NCI-H2171 treated with DMSO at 0.1 percent for 48 hours (cell line): ENCODE results near the gene MMP28.

ENCODE experiments used
- DNase-seq: peaks from one replicate; lab custom pipeline; 2025; lab: John Stamatoyannopoulos, UW

Gene MMP28, protein sequence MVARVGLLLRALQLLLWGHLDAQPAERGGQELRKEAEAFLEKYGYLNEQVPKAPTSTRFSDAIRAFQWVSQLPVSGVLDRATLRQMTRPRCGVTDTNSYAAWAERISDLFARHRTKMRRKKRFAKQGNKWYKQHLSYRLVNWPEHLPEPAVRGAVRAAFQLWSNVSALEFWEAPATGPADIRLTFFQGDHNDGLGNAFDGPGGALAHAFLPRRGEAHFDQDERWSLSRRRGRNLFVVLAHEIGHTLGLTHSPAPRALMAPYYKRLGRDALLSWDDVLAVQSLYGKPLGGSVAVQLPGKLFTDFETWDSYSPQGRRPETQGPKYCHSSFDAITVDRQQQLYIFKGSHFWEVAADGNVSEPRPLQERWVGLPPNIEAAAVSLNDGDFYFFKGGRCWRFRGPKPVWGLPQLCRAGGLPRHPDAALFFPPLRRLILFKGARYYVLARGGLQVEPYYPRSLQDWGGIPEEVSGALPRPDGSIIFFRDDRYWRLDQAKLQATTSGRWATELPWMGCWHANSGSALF

DNA sequence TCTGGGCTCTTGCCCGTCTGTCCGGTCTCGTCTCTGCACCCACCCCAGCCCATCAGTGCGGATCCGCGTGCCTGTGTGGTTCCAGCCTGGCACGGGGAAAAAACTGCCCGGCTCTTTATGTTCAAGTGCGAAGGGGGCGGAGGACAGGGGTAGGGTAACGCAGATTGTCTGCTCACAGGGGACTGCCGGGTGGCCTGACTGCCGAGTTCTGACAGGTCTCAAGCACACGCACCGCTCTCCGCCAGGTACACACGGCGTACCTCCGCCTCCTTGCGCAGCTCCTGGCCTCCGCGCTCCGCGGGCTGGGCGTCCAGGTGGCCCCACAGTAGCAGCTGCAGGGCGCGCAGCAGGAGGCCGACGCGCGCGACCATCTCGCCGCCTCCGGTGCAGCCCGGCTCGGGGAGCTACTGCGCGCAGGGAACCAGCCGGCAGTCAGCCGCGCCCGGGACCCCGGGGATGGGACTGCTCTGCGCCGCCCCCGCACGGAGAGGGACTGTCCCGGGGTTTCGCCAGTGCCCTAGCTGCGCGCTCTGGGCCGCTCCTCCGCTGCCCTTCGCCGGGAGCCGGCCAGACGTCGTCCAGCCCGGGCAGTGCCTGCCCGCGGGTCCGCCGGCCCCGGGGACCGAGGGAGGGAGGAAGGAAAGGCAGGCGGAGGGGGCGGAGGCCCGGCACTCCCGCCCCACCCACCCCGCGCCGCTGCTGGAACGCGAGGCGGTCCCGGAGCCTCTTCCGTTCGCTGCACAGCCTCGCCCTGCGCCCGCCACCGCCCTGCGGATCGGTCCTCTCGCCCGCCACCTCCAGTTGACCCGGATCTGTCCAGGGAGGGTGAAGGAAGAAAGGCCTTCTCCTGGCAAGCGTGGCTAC, at the start of gene MMP28:
Gene MMP28, minus strand, starts transcription at position 635 of the 864 bp plus-strand sequence. Its CDS starts 264 bp downstream, at position 371.
- peak; percentile 79 for DNase-seq

DNA sequence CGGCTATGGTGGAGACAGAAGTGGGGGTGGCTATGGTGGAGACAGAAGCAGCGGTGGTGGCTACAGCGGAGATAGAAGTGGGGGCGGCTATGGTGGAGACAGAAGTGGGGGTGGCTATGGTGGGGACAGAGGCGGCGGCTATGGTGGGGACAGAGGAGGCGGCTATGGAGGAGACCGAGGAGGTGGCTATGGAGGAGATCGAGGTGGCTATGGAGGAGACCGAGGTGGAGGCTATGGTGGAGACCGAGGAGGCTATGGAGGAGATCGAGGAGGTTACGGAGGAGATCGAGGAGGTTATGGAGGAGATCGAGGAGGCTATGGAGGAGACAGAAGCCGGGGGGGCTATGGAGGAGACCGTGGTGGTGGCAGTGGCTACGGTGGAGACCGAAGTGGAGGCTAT, 49.1 kb upstream of the MMP28 start:
- no peak for DNase-seq

DNA sequence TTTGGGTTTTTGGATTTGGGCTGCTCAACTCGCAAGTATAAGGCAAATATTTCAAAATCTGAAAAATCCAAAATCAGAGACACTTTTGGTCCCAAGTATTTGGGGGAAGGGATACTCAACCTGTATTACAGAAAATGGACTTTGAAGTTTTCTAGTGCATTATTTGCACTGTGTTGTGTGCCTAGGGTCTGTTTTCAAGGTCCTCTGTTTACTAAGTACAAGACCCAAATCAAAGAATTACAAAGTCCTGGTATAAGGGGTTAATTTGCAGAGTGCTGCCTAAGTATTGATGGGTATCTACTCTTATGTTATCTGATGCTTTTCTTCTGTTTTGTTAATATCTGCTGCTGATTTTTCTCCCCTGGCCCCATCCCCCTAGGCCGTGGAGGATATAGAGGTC, 48.3 kb upstream of the MMP28 start:
- no peak for DNase-seq

DNA sequence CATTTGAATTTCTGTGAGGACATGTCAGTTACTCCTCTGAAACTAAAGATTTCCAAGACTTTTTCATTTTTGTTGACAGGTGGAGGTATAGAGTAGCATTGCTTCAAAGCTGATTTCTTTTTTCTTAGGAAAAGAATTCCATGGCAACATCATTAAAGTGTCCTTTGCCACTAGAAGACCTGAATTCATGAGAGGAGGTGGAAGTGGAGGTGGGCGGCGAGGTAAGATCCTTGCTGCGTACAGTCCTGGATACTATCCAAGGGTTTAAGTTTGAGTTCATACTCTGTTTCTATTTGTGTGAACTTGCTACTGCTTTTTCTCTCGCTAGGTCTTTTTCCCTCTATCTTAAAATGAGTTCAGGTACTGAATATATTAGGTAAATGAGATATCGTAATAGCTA, 46.8 kb upstream of the MMP28 start:
- no peak for DNase-seq

DNA sequence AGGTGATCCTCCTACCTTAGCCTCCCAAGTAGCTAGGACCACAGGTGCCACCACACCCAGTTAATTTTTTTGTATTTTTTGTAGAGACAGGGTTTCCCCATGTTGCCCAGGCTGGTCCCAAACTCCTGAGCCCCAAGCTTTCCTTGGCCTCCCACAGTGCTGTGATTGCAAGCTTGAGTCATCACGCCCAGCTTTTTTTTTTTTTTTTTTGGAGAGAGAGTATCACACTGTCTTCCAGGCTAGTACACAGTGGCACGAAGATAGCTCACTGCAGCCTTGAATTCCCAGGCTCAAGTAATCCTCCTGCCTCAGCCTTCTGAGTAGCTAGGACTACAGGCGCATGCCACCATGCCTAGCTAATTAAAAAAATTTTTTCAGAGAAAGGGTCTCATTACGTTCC, 46.1 kb upstream of the MMP28 start:
- no peak for DNase-seq

DNA sequence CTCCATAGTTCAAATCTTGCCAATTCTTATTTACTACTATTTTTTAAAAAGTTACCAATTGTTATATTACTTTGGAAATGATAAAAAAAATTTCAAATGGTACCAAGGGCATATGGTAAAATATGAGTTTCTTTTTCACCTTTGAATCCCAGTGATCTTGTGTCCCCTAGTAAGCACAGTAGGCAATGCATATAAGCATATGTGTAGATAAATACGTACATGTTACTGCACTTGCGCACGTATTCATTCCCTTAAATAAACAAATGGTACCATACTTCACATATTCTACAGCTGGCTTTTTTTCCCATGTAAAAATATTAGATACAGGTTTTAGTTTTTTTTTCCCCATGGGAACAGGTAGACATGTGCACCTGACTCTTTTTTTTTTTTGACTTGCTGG, 45.7 kb upstream of the MMP28 start:
- no peak for DNase-seq

DNA sequence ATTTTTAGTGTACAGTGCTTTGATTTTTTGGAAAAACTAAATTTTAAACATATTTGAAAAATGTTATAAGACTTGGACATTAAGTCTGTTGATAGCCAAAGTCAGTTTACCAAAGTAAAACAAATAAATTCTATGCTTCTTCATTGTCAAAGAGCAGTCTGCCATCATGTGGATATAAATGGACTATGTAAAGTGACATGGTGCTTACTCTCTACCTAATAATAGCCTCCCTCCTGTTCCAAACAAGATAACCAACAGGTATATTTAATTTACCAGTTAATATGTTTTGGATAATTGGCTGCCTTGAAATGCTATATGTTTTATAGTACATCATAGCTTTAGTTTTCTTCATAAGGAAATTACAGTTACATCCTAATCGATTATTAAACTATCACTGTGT, 29.8 kb upstream of the MMP28 start:
- no peak for DNase-seq

DNA sequence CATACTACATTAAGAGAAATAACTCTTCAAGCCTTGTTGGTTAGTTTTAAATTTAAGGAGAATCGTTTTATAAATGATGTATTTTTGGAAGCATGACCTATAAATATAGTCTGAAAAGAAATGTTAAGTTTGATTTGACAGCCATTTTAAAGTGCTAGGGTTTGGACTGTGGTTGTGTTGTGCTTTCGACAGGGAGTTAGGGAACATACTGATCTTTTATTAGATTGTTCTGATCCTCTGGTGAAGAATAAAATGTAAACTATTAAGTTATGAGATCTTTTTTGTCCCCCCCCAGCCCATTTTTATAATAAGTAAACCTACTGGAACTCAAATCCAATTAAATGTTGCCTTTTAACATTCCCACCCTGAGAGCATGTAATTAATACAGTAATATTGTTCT, 25.9 kb upstream of the MMP28 start:
- no peak for DNase-seq

DNA sequence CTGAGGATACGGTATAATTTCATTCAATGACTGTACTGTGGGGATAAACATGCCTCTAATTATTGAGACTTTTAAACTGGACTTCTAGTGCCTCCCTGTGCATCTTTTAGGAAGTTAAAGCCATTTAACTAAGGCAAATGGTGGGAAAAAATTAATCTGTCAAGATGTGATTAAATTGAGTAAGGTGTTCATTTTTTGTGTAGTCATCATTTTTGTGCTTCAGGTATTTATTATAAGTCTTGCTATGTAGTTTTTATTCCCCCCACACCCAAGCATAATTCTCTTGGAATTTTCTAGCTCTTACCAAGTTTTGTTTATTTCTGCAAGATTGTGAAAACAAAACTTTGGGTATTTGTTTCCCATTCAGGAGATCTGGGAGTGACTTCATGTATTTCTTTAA, 24.0 kb upstream of the MMP28 start:
- DNase-seq = no peak

DNA sequence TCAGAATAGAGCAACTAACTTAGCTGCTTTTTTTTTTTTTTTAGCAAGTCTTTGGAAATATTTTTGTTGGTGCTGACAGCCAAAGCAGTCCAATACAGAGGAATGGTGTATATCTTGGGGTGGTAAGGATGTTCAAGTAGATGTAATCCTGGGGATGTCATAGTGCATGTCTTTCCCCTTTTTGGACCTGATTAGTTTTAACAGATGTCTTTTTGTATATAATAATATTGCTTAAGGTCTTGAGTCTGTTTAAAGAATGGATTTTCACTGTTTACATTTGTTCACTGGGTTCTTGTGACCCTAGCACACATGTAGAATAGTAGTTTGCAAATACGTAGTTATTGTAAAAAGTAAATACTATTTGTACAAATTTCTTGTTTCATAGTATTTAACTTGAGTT, 21.8 kb upstream of the MMP28 start:
- no peak for DNase-seq

DNA sequence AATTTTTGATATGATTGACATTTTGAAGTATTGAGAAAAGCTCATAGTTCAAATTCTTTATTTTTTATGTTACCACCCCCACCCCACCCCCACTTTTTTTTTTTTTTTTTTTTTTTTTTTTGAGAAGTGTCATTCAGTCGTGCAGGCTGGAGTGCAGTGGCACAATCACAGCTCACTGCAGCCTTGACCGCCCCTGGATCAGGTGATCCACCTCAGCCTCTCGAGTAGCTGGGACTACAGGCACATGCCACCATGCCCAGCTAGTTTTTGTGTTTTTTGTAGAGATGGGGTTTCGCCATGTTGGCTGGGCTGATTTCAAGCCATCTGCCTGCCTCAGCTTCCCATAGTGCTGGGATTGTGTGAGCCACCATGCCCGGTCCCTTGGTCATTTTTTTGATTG, 21.3 kb upstream of the MMP28 start:
- no peak for DNase-seq

DNA sequence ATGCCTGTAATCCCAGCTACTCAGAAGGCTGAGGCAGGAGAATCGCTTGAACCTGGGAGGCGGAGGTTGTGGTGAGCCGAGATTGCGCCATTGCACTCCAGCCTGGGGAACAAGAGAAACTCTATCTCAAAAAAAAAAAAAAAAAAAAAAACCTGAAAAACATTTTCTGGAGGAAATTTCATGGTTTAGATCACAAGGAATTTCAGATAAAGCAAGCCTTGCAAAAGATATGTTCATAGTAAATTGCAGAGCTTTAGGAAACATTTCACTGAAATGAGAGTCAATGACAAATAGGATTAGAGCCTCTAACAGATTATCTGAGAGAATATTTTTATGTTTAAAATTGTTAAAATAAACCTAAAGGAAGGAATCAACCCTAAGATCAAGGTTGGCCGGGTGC, 17.0 kb upstream of the MMP28 start:
- DNase-seq = no peak

DNA sequence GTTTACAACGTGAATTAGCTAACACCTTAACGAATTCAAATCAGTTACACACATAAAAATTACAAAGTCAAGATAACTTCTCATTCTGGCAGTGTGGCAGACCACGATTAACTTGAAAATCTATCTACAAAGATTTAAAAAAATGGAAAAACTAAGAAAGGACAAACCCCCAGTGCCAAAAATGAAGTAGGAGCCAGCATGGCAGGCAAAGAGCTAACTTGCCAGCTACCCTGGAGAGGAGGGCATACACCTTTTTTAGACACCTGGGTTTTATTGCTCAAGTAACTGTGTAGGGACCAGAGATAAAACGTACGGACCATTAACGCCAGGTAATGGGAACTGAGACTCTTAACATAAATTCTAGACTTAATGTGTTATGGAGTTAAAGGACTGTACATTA, 16.3 kb upstream of the MMP28 start:
- DNase-seq = no peak

DNA sequence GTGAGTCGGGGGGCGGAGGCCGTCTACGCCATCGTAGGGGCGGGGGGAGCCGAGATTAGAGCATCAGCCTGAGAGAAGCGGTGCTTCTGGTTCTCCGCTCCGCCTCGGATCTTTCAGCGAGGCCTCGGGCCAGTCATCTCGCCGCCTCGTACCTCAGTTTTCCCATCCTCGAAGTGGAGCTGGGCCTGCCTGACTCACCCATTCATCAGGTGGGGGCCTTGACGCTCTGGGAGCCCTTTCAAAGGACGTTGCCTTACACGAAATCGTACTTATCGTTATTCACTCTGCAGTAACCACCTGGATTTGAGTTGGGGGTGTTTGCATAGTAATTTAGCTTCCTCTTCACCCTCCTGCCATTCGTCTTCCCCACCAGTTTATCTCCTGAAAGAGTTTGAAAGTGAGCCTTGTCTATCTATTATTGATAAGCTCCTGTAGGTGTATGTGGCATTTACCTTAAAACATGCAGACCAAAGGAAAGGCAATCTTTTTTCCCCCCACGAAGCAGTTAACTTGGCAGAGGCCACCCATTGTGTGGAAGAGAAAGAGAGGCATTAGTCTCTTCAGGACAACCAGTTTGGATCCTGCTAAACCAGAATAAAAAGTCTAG, 14.5 kb upstream of the MMP28 start:
- no peak for DNase-seq

DNA sequence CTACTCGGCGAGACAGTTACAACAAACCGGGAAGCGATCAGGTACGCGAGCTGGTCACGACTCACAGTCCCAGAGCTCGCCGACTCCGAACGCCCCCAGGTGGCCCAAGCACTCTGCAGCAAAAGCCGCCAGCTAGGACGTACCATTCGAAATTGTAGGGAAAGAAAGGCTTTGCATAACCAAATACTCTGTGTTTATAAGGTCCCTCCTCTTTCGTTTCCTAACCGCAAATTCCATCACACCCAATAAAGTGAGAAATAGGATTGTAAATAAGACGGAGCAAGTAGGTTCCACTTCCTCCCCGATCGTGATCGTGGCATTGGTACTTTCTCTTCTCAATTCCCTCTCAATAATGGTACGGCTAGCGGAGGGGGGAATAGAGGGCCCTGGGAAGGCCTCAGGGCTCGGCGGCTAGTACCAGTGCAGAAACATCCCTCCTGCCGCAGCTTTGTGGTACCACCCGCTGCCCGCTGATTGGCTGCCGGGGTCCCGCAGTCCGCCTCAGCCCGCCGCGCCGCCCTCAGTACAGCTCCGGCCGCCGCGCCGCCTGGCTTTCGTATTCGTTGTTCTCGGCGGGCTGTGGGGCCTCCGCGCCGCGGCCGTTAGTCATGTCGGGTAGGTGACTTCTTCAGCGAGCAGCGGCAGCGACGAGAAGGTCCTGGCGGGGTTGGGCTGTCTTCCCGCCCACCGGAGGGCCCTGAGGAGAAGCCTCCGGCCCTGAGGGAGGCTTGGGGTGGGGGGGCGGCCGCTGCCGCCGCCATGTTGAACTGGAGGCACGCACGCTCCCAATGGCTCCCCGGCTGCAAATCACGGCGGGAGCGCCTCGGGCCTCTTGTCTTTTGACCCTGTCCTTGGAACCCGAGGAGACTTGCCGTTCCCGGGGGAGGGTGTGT, 13.8 kb upstream of the MMP28 start, which contains the start of gene TAF15:
Gene TAF15, plus strand, starts transcription at position 523 of the 893 bp plus-strand sequence. Its CDS starts 86 bp downstream, at position 609.
- peak; percentile 99 for DNase-seq

DNA sequence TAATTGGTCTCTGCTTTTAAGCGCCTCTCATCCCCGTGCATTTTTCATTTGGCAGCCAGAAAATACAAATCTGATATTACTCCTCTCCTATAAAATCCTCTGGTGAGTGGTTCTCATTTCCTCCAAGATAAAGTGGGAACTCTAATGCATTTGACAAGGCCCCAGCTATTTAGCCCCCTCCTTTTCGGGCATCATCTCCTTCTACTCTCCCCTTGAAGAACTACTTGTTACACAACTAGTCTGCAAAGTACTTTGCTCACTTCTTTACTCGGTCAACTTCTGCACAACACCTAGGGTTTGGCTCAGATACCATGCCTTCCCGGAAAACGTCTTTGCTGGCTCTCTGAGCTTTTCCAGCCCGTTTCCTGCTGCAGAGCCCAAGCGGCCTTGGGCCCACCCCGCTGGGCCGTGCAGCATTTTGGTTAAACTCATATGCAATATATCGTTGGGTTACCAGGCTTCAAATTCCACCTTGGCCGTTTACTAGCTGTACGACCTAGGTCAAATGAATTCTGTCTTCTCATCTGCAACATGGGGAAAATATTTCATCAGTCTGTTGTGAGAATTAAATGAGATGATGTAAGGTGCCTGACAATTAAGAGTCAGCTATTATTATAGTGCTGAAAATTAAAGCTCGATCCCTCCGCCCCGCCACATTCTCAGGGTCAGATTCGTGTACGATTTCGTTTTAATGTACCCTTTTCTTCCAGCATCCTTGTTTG, 13.0 kb upstream of the MMP28 start:
- no peak for DNase-seq

DNA sequence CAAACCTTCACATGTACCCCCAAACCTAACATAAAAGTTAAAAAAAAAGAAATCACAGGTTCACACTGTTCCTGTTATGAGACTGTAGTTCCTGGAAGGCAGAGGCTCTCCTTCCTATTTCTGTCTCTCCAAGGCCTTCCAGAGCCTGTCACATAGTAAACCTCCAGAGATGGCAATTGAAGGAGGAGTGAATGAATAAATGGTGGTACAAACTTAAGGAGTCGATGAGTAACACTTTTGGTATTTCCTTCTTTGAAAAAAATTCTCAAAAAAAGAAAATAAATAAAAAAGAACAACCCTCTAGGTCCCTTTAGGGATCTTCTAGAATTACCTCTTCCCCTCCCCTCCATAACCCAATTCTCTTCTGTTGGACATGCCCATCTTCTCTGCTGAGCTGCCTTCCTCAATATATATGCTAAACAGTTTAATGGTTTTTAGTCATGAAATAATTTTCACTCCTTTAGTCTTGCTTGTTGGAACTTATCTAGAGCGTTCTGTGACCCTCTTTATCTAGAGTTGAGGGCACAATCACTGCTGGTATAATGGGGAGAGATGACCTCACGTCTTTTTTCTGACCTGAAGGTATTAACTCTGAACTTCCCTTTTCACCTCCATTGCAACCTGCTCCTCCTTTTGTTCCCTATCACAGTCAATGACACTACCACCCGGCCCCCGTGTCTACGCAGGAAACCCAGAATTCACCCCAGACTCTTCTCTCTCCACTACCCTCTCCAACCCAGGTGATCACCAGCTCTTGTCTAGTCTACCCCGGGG, 12.1 kb upstream of the MMP28 start:
- no peak for DNase-seq

DNA sequence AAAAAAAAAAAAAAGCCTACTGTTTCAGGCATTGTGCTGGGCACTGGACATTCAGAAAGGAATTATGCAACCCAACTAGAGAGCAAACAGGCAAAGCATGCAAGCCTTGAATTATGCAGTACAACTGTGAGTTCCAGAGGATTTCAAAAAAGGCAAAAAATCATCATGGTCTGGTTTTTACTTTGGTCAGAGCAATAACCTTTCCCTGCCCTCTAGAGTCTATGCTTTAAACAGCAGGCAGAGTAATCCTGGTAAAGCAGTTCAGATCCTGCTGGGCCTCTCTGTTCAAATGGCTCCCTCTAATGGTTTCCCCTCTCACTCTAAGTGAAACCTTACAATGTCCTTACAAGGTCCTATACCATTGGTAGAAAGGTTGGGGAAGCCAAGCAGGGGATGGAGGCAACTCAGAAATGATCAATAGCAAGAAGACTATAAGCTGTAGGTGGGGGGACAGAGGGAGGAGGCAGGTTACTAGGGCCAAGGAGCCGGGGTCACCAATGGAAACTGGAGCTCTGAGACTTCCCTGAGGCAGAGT, 9.3 kb upstream of the MMP28 start:
- peak; percentile 76 for DNase-seq

DNA sequence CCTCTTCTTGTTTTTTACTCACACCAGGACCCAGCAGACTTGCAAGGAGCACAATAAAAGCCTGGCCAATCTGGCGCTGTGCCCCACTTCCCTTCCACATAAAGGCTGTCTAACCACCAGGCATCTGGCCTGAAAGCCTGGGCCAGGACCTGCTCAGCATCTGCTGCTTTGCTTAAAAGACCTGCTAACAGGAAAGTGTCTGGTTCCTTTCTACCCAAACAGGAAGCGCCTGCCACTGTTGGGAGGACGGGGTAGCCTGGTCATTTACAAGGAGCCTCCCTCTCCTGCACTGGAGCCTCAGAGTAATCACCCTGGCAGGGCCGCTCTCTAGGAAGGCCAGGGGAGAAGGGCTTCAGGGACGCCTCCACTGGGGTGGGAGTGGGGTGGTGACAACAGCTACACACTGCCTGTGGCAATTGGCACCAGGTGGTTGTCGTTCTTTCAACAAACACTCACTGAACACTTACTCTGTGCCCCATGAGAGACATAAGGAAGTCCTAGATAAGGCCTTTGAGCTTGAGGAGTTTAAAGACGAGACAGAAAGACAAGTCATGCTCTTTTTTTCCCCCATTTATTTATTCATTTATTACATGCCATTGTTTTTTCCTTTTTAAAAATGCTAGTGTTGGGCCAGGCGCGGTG, 6.3 kb upstream of the MMP28 start:
- DNase-seq = peak; percentile 71
